OCI-LY1 (cell line): ENCODE results near the gene GNG2.

ENCODE experiments used
- H2AFZ ChIP-seq: fragments of 200-600 bp; sonication (generic), shearing (Covaris generic); 2 replicates; pipeline ENCODE4 v1.6.0; 2014; ENCODE audit warnings: antibody characterized with exemption, mild to moderate bottlenecking, low read length
- H3F3A ChIP-seq: fragments of 200-600 bp; sonication (generic), shearing (Covaris generic); 2 replicates; pipeline ENCODE4 v1.6.0; 2014; ENCODE audit warnings: mild to moderate bottlenecking, antibody characterized with exemption, low read length, moderate library complexity; ENCODE audit not compliant: insufficient read depth
- H3K27ac ChIP-seq: fragments of 200-600 bp; sonication (generic); 2 replicates; pipeline ENCODE4 v1.5.1; 2014; ENCODE audit warnings: low read length, mixed run types, mild to moderate bottlenecking, low read depth; ENCODE audit not compliant: poor library complexity, severe bottlenecking
- H3K27me3 ChIP-seq: fragments of 200-600 bp; sonication (generic); 2 replicates; pipeline ENCODE4 v1.6.0; 2014; ENCODE audit warnings: antibody characterized with exemption, mild to moderate bottlenecking, low read length, moderate library complexity; ENCODE audit not compliant: insufficient read depth
- H3K36me3 ChIP-seq: fragments of 200-600 bp; sonication (generic); 2 replicates; pipeline ENCODE4 v1.6.1; 2014; ENCODE audit warnings: mild to moderate bottlenecking, antibody characterized with exemption, low read length, moderate library complexity, mixed read lengths; ENCODE audit not compliant: insufficient read depth
- H3K4me1 ChIP-seq: fragments of 200-600 bp; sonication (generic); 2 replicates; pipeline ENCODE4 v1.5.1; 2014; ENCODE audit warnings: mild to moderate bottlenecking, low read length, moderate library complexity; ENCODE audit not compliant: insufficient read depth, severe bottlenecking
- H3K4me2 ChIP-seq: fragments of 200-600 bp; sonication (generic), shearing (Covaris generic); 2 replicates; pipeline ENCODE4 v1.6.1; 2014; ENCODE audit warnings: low read length
- H3K4me3 ChIP-seq: fragments of 200-600 bp; sonication (generic); 2 replicates; pipeline ENCODE4 v1.5.1; 2014; ENCODE audit warnings: low read length, low read depth, mild to moderate bottlenecking, mixed read lengths; ENCODE audit not compliant: poor library complexity, severe bottlenecking
- H3K79me2 ChIP-seq: fragments of 200-600 bp; shearing (Covaris generic); 2 replicates; pipeline ENCODE4 v1.6.1; 2016; ENCODE audit warnings: mixed run types, low read length, mixed read lengths; ENCODE audit not compliant: insufficient read depth
- H3K9ac ChIP-seq: fragments of 200-600 bp; sonication (generic), shearing (Covaris generic); 2 replicates; pipeline ENCODE4 v1.6.1; 2014; ENCODE audit warnings: mild to moderate bottlenecking, low read length, mixed read lengths
- H3K9me2 ChIP-seq: fragments of 200-600 bp; sonication (generic), shearing (Covaris generic); 2 replicates; pipeline ENCODE4 v1.6.1; 2014; ENCODE audit warnings: low read depth, mild to moderate bottlenecking, low read length, mixed read lengths
- H3K9me3 ChIP-seq: fragments of 200-600 bp; shearing (Covaris generic); 2 replicates; pipeline ENCODE4 v1.6.1; 2014; ENCODE audit warnings: low read length, mixed read lengths
- H4K20me1 ChIP-seq: fragments of 200-600 bp; sonication (generic), shearing (Covaris generic); 2 replicates; pipeline ENCODE4 v1.6.0; 2016; ENCODE audit warnings: mild to moderate bottlenecking, low read length; ENCODE audit not compliant: insufficient read depth
- EZH2 ChIP-seq: fragments of 200-600 bp; sonication (generic), shearing (Covaris generic); IDR thresholded peaks from 2 replicates; pipeline ENCODE4 v1.8.0; 2017; ENCODE audit warnings: borderline replicate concordance, mixed run types, mild to moderate bottlenecking, antibody characterized with exemption, low read length, moderate library complexity, mixed read lengths
- TF ChIP-seq, protein P1 (sequence below): fragments of 200-600 bp; sonication (generic), shearing (Covaris generic); IDR thresholded peaks from 2 replicates; pipeline ENCODE4 v1.5.1; 2017; ENCODE audit warnings: mild to moderate bottlenecking, antibody characterized with exemption, low read length, moderate library complexity, mixed read lengths

Gene GNG2

DNA sequence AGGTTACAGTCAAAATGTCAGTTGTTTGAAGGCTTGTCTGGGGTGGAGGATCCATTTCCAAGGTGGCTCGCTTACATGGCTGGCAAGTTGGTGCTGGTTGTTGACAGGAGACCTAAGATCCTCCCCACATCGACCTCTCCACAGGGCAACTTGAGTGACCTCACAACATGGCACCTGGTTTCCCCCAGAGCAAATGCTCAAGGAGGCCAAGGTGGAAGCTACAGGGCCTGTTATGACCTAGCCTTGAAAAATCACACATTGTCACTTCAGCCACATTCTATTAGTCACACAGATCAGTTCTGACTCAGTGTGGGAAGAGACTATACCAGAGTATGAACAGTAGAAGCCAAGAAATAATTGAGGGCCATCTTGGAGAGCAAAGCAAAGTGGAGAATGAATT, 11.3 kb upstream of the GNG2 start:
- H3F3A ChIP-seq: no peaks in the 10 kb centered on the region
- H3K9me3 ChIP-seq: no peaks in the 10 kb centered on the region
- H3K4me3 ChIP-seq: no peak overlapping the region
- H2AFZ ChIP-seq: no peak overlapping the region
- no peaks in the 10 kb centered on the region; the same call in 1 of the 2 replicates for H3K36me3 ChIP-seq
- H3K4me1 ChIP-seq: peaks cover 45% of the 10 kb centered on the region
- no peaks in the 10 kb centered on the region for H4K20me1 ChIP-seq
- H3K27ac ChIP-seq: no peak overlapping the region
- no peaks in the 10 kb centered on the region for H3K27me3 ChIP-seq
- no peak overlapping the region for H3K9ac ChIP-seq
- H3K79me2 ChIP-seq: no peaks in the 10 kb centered on the region
- no peaks in the 10 kb centered on the region for H3K9me2 ChIP-seq
- H3K4me2 ChIP-seq: no peak overlapping the region
- TF ChIP-seq, protein P1, sequence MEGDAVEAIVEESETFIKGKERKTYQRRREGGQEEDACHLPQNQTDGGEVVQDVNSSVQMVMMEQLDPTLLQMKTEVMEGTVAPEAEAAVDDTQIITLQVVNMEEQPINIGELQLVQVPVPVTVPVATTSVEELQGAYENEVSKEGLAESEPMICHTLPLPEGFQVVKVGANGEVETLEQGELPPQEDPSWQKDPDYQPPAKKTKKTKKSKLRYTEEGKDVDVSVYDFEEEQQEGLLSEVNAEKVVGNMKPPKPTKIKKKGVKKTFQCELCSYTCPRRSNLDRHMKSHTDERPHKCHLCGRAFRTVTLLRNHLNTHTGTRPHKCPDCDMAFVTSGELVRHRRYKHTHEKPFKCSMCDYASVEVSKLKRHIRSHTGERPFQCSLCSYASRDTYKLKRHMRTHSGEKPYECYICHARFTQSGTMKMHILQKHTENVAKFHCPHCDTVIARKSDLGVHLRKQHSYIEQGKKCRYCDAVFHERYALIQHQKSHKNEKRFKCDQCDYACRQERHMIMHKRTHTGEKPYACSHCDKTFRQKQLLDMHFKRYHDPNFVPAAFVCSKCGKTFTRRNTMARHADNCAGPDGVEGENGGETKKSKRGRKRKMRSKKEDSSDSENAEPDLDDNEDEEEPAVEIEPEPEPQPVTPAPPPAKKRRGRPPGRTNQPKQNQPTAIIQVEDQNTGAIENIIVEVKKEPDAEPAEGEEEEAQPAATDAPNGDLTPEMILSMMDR: no peak
- TF ChIP-seq EZH2: no peak

DNA sequence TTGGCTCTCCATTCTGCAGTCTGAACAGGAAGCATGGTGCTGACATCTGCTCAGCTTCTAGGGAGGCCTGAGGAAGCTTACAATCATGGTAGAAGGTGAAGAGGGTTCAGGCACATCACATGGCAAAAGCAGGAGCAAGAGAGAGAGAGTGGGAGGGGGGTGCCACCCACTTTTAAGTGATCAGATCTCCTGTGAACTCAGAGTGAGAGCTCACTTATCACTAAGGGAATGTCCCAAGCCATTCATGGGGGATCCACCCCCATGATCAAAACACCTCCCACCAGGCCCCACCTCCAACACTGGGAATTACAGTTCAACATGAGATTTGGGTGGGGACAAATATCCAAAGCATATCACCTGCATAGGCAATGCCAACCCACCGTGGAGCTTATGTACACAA, 9.8 kb upstream of the GNG2 start:
- Histone ChIP-seq H3F3A (no peaks in the 10 kb centered on the region), H3K9ac (no peak overlapping the region), H3K27ac (no peak overlapping the region), H3K9me3 (no peaks in the 10 kb centered on the region), H3K36me3 (no peaks in the 10 kb centered on the region; the same call in 1 of the 2 replicates), H3K4me3 (no peak overlapping the region), H3K9me2 (no peaks in the 10 kb centered on the region), H3K79me2 (no peaks in the 10 kb centered on the region), H4K20me1 (no peaks in the 10 kb centered on the region), H2AFZ (no peak overlapping the region), H3K27me3 (no peaks in the 10 kb centered on the region), H3K4me1 (peaks cover 29% of the 10 kb centered on the region), H3K4me2 (no peak overlapping the region)
- TF ChIP-seq, protein P1: no peak
- no peak for TF ChIP-seq EZH2

DNA sequence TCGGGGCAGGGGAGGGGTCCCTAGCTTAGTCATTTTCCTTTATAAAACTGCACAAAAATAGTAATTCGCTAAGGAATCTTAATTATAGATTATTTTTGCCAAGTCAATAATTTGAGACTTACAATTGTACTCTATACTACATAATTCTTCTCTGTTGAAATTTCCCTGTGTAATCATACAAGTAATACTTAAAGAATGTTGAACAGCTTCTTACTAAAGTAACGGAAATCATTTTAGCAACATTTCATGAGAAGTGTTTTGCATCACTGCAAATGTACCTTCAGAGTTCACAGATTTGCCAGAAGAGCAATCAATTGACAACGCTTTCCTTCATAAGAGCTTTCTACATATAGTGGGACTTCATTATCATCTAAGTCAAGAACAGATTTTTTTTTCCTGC, 7.9 kb upstream of the GNG2 start:
- no peaks in the 10 kb centered on the region for H3F3A ChIP-seq
- no peak overlapping the region for H3K27ac ChIP-seq
- peaks cover 10% of the 10 kb centered on the region for H3K4me1 ChIP-seq
- H3K27me3 ChIP-seq: peaks cover 5% of the 10 kb centered on the region; the same call in 1 of the 2 replicates
- H3K4me2 ChIP-seq: no peak overlapping the region
- no peak overlapping the region for H3K9ac ChIP-seq
- H4K20me1 ChIP-seq: no peaks in the 10 kb centered on the region
- TF ChIP-seq, protein P1: no peak
- TF ChIP-seq EZH2: no peak
- H3K36me3 ChIP-seq: no peaks in the 10 kb centered on the region; the same call in 1 of the 2 replicates
- peaks cover 2% of the 10 kb centered on the region; the same call in 1 of the 2 replicates for H3K9me3 ChIP-seq
- H3K4me3 ChIP-seq: no peak overlapping the region
- H3K79me2 ChIP-seq: no peaks in the 10 kb centered on the region
- no peaks in the 10 kb centered on the region for H3K9me2 ChIP-seq
- no peak overlapping the region for H2AFZ ChIP-seq
